Ovary (tissue), 9 donors: ENCODE data around the gene RNH1. TPM values are rescaled to one million over a fixed set of nuclear protein-coding genes. Genes with fewer than 3 reads are reported as not detected.

Experiments
- DNase-seq, 5 donors: peaks; one replicate each; pipeline ENCODE4 v3.0.0-alpha.2; 2019 to 2020
- H3K27ac ChIP-seq, 2 donors: fragments of 200-600 bp; one replicate each; pipeline versions ENCODE4 v1.5.1 to v1.8.0; 2019 to 2022
- H3K27me3 ChIP-seq: fragments of 200-600 bp; one replicate; pipeline ENCODE4 v1.8.0; 2022
- H3K36me3 ChIP-seq: fragments of 200-600 bp; sonication (generic); one replicate; pipeline ENCODE4 v1.5.1; 2019
- H3K4me1 ChIP-seq: one replicate; pipeline ENCODE4 v1.8.1; 2013; ENCODE audit warnings: mild to moderate bottlenecking, moderate library complexity; ENCODE audit not compliant: insufficient read depth
- H3K4me3 ChIP-seq: fragments of 200-600 bp; sonication (generic); one replicate; pipeline ENCODE4 v1.5.1; 2017
- H3K9me3 ChIP-seq, 2 donors: fragments of 200-600 bp in 1 of 2; sonication (generic) in 1 of 2; one replicate each; pipeline versions ENCODE4 v1.5.1 to v1.8.1; 2013 to 2019; ENCODE audit warnings: mild to moderate bottlenecking in 1 of 2, moderate library complexity in 1 of 2
- EP300 ChIP-seq: sonication (generic); formaldehyde crosslinking; IDR thresholded peaks from one replicate; pipeline ENCODE4 v1.6.1; 2017; ENCODE audit warnings: antibody characterized with exemption
- POLR2A ChIP-seq: fragments of 450-650 bp; IDR thresholded peaks from one replicate; pipeline ENCODE4 v1.6.1; 2017; ENCODE audit warnings: antibody characterized with exemption, mild to moderate bottlenecking, moderate library complexity
- WGBS, 3 donors: extraction: QIAGEN DNeasy Blood & Tissue Kit in 1 of 3; methylation state at CpG; one replicate each; pipeline versions ENCODE4 v1.1.5 to v1.1.7; 2013 to 2017; 5-methylcytosine and 5-hydroxymethylcytosine counted together
- intact Hi-C, 4 donors: fragments of 100-400 bp; cut with DNase I; formaldehyde crosslinking; loops; one replicate each; pipeline versions ENCODE4 v1.11.0 to v1.15.1; 2022 to 2023
- polyA plus RNA-seq, 2 donors: library from polyadenylated mRNA; stranded (reverse); fragments of 200-250 nt in 1 of 2; fragments of 350-450 nt in 1 of 2; fragmentation: Illumina TruSeq in 1 of 2; extraction: RNeasy Lipid Tissue Mini Kit (QIAGEN cat#74804) in 1 of 2; gene quantifications; one replicate each; pipeline ENCODE4 v1.2.3, GENCODE V29; 2013 to 2014
- total RNA-seq, 7 donors: library from RNA; depleted of rRNA in 2 of 7; stranded (reverse); fragments of >200 nt in 2 of 7; fragmentation: NEBNext Ultra II Directional in 3 of 7; extraction: Animal tissue kit (Norgen Biotek cat#: 25700) in 3 of 7; gene quantifications; one replicate each; pipeline versions ENCODE4 v1.1.0 to v1.2.4, GENCODE V29; 2016 to 2023
- TF ChIP-seq, protein P1 (sequence below), 3 donors: fragments of 450-650 bp in 2 of 3; fragments of 200-600 bp in 1 of 3; IDR thresholded peaks; one replicate each; pipeline versions ENCODE4 v1.5.1 to v1.8.0; 2016 to 2022; ENCODE audit warnings: antibody characterized with exemption in 3 of 3, mild to moderate bottlenecking in 1 of 3
- donor health status: DM: no; HTN: no; CAD: no; lungs with moderate emphysema.
- donor health status: DM: no; HTN: no; CAD: no.
- donor health status: Bipolar disorder and iron deficiency.
- donor health status: DM: yes; HTN: yes; CAD: no.
- donor health status: DM: no; HTN: no; CAD: no.
- donor health status: DM: yes; HTN: yes; CAD: no.

Gene RNH1
- total and polyA plus RNA-seq, 9 donors = 17.4 to 233 (median 156) TPM

GRCh38 chr11:492427-493226 is 14.4 kb downstream of the RNH1 start:
- no peak overlapping the region for H3K27ac ChIP-seq
- H3K9me3 ChIP-seq = no peaks in the 10 kb centered on the region
- no peaks in the 10 kb centered on the region for H3K36me3 ChIP-seq
- H3K4me3 ChIP-seq = no peak overlapping the region
- H3K4me1 ChIP-seq = peaks cover 5% of the 10 kb centered on the region
- DNase-seq = no peak
- no peaks in the 10 kb centered on the region for H3K27me3 ChIP-seq
- TF ChIP-seq POLR2A (no peak), EP300 (no peak)
- TF ChIP-seq, protein P1, sequence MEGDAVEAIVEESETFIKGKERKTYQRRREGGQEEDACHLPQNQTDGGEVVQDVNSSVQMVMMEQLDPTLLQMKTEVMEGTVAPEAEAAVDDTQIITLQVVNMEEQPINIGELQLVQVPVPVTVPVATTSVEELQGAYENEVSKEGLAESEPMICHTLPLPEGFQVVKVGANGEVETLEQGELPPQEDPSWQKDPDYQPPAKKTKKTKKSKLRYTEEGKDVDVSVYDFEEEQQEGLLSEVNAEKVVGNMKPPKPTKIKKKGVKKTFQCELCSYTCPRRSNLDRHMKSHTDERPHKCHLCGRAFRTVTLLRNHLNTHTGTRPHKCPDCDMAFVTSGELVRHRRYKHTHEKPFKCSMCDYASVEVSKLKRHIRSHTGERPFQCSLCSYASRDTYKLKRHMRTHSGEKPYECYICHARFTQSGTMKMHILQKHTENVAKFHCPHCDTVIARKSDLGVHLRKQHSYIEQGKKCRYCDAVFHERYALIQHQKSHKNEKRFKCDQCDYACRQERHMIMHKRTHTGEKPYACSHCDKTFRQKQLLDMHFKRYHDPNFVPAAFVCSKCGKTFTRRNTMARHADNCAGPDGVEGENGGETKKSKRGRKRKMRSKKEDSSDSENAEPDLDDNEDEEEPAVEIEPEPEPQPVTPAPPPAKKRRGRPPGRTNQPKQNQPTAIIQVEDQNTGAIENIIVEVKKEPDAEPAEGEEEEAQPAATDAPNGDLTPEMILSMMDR (IDR thresholded peaks at IDR 0.05) = no peak
- 74 to 75% (median 74%) methylated on average over 31 to 32 of the region's 32 CpGs for WGBS, 3 donors
- intact Hi-C loops = no loop called here

- intact Hi-C loops = no loop called here
- Histone ChIP-seq H3K9me3 (no peaks in the 10 kb centered on the region), H3K27ac (no peak overlapping the region), H3K4me1 (peaks cover 3% of the 10 kb centered on the region), H3K36me3 (no peaks in the 10 kb centered on the region), H3K4me3 (no peak overlapping the region), H3K27me3 (no peaks in the 10 kb centered on the region)
- WGBS, 3 donors = 83 to 86% (median 83%) methylated on average over 5 to 7 of the region's 7 CpGs
- TF ChIP-seq POLR2A (no peak), EP300 (no peak)
- TF ChIP-seq, protein P1 (IDR thresholded peaks at IDR 0.05) = no peak
- DNase-seq = no peak
Measured at GRCh38 chr11:491358-491757, 15.7 kb downstream of the RNH1 start.

- H3K36me3 ChIP-seq = no peaks in the 10 kb centered on the region
- DNase-seq = no peak
Measured at GRCh38 chr11:490930-491260, 16.1 kb downstream of the RNH1 start.

DNA sequence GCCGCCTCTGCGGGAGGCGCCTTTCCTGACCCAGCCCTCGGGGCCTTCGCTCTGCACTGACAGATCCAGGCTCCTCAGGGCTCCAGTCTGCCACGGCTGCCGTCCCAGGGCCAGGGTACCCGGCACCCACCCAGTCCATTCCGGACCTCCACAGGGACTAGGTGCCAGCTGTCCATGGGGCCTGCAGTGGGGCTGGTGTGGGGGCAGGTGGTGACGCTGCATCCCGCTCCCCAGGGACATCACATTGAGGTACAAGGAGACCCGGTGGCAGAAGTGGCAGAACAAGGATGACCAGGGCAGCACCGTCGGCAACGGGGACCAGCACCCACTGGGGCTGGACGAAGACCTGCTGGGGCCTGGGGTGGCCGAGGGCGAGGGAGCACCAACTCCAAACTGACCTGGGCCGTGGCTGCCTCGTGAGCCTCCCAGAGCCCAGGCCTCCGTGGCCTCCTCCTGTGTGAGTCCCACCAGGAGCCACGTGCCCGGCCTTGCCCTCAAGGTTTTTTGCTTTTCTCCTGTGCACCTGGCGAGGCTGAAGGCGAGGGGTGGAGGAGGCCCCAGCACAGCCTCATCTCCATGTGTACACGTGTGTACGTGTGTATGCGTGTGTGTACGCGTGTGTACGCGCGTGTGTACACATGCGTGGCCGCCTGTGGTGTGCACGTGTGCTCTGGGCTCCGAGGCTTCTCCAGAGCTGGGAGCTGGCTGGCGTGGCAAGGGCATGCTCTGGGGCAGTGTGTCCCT is 16.7 kb downstream of the RNH1 start:
- H3K27ac ChIP-seq = no peak overlapping the region
- intact Hi-C loops = no loop called here
- no peak overlapping the region for H3K4me3 ChIP-seq
- WGBS, 3 donors = 91 to 94% (median 92%) methylated on average over 34 to 38 of the region's 38 CpGs
- no peak for TF ChIP-seq EP300
- DNase-seq = no peak
- H3K9me3 ChIP-seq = no peaks in the 10 kb centered on the region
- H3K27me3 ChIP-seq = no peaks in the 10 kb centered on the region
- H3K36me3 ChIP-seq = no peaks in the 10 kb centered on the region
- H3K4me1 ChIP-seq = no peaks in the 10 kb centered on the region

More at GRCh38 chr11:490930-491260, 16.1 kb downstream of the RNH1 start:
- Histone ChIP-seq H3K9me3 (no peaks in the 10 kb centered on the region), H3K27ac (no peak overlapping the region), H3K27me3 (no peaks in the 10 kb centered on the region), H3K4me1 (no peaks in the 10 kb centered on the region), H3K4me3 (no peak overlapping the region)
- 79 to 85% (median 79%) methylated on average over 15 of the region's 15 CpGs for whole genome bisulfite sequencing, 3 donors
- no peak for TF ChIP-seq EP300
- TF ChIP-seq, protein P1 (IDR thresholded peaks at IDR 0.05) = no peak
- no peak for TF ChIP-seq POLR2A
- intact Hi-C loops = no loop called here
